IMR-90 (cell line): Measurements from ENCODE around the gene MTFR2. TPM values are rescaled to one million over a fixed set of nuclear protein-coding genes. Genes with fewer than 3 reads are reported as not detected.

Experiments used
- ATAC-seq: fragments of 200-7000 bp; cut with Tn5 transposase; 2 replicates; pipeline ENCODE4 v1.9.1; 2020; ENCODE audit warnings: low read depth, mild to moderate bottlenecking, moderate library complexity
- BruUV-seq: library from RNA; stranded (reverse); fragments of 400-500 nt; replicated peaks from 2 replicates; lab custom pipeline; 2021; lab: Mats Ljungman, UMichigan
- CTCF ChIA-PET: fragments of 300-600 bp; formaldehyde crosslinking; extraction: SDS; loops from one replicate; lab custom pipeline; 2021; ENCODE audit warnings: antibody characterized with exemption; lab: Yijun Ruan, JAX
- POLR2A ChIA-PET: fragments of 300-600 bp; sonication (Branson Sonifier 250); formaldehyde crosslinking; loops from one replicate; lab custom pipeline; 2022; ENCODE audit warnings: antibody characterized with exemption; ENCODE audit not compliant: unreplicated experiment; lab: Charles Lee
- DNase-seq: peaks from one replicate; pipeline ENCODE4 v3.0.0; 2013
- H2AFZ ChIP-seq: replicated peaks from 2 replicates; pipeline ENCODE3; 2013; ENCODE audit warnings: low read length, mild to moderate bottlenecking; ENCODE audit not compliant: poor library complexity
- H2AK5ac ChIP-seq: 2 replicates; pipeline ENCODE4 v1.6.1; 2013; ENCODE audit warnings: low read depth, low read length, inconsistent platforms
- H2AK9ac ChIP-seq: replicated peaks from 2 replicates; pipeline ENCODE3; 2013; ENCODE audit warnings: mild to moderate bottlenecking, low read depth, low read length, moderate library complexity; ENCODE audit not compliant: poor library complexity
- H2BK120ac ChIP-seq: 2 replicates; pipeline ENCODE4 v1.6.1; 2013; ENCODE audit warnings: low read depth, low read length, inconsistent platforms
- H2BK15ac ChIP-seq: 3 replicates; pipeline ENCODE4 v1.6.1; 2013; ENCODE audit warnings: low read depth, low read length, inconsistent platforms
- H2BK20ac ChIP-seq: 2 replicates; pipeline ENCODE4 v1.6.1; 2013; ENCODE audit warnings: low read depth, mild to moderate bottlenecking, inconsistent platforms, low read length, moderate library complexity
- H2BK5ac ChIP-seq: 2 replicates; pipeline ENCODE4 v1.6.1; 2013; ENCODE audit warnings: mild to moderate bottlenecking, low read depth, low read length, inconsistent platforms; ENCODE audit not compliant: poor library complexity, severe bottlenecking
- H3K14ac ChIP-seq: replicated peaks from 2 replicates; pipeline ENCODE4 v1.6.1; 2013; ENCODE audit warnings: low read depth, low read length, inconsistent platforms
- H3K18ac ChIP-seq: 2 replicates; pipeline ENCODE4 v1.6.1; 2013; ENCODE audit warnings: low read depth, low read length, control low read depth
- H3K23ac ChIP-seq: 2 replicates; pipeline ENCODE4 v1.6.1; 2013; ENCODE audit warnings: low read depth, low read length, inconsistent platforms
- H3K27ac ChIP-seq: 2 replicates; pipeline ENCODE4 v1.5.1; 2013; ENCODE audit warnings: mild to moderate bottlenecking, control low read depth, low read length; ENCODE audit not compliant: insufficient read depth
- H3K27me3 ChIP-seq: 2 replicates; pipeline ENCODE4 v1.6.1; 2013; ENCODE audit warnings: low read length; ENCODE audit not compliant: control insufficient read depth, insufficient read depth
- H3K36me3 ChIP-seq: 2 replicates; pipeline ENCODE4 v1.6.1; 2013; ENCODE audit warnings: low read length, mixed read lengths; ENCODE audit not compliant: control insufficient read depth, insufficient read depth
- H3K4ac ChIP-seq: 2 replicates; pipeline ENCODE4 v1.6.1; 2013; ENCODE audit warnings: low read depth, low read length, inconsistent platforms
- H3K4me1 ChIP-seq: 2 replicates; pipeline ENCODE4 v1.6.1; 2013; ENCODE audit warnings: low read length, mixed read lengths; ENCODE audit not compliant: control insufficient read depth, insufficient read depth
- H3K4me2 ChIP-seq: 2 replicates; pipeline ENCODE4 v1.6.1; 2013; ENCODE audit warnings: low read depth, mild to moderate bottlenecking, control low read depth, low read length, moderate library complexity
- H3K4me3 ChIP-seq: 2 replicates; pipeline ENCODE4 v1.5.1; 2013; ENCODE audit warnings: low read depth, mild to moderate bottlenecking, control low read depth, low read length, moderate library complexity; ENCODE audit not compliant: insufficient read depth
- H3K56ac ChIP-seq: 2 replicates; pipeline ENCODE4 v1.6.1; 2013; ENCODE audit warnings: low read length, inconsistent platforms; ENCODE audit not compliant: insufficient read depth; ENCODE audit errors: extremely low read depth
- H3K79me1 ChIP-seq, 2 experiments: 2 replicates each; pipeline ENCODE4 v1.6.1; 2013; ENCODE audit warnings: low read length in 2 of 2, inconsistent platforms in 1 of 2, low read depth in 1 of 2
- H3K9ac ChIP-seq: 2 replicates; pipeline ENCODE4 v1.6.1; 2013; ENCODE audit warnings: low read depth, low read length, control low read depth
- H3K9me1 ChIP-seq: 2 replicates; pipeline ENCODE4 v1.6.1; 2013; ENCODE audit warnings: low read length, inconsistent platforms; ENCODE audit not compliant: insufficient read depth
- H3K9me3 ChIP-seq: 2 replicates; pipeline ENCODE4 v1.6.1; 2013; ENCODE audit warnings: low read length; ENCODE audit not compliant: control insufficient read depth, insufficient read depth
- H4K20me1 ChIP-seq: 2 replicates; pipeline ENCODE4 v1.6.1; 2013; ENCODE audit warnings: low read length, inconsistent platforms; ENCODE audit not compliant: insufficient read depth
- H4K5ac ChIP-seq: 2 replicates; pipeline ENCODE4 v1.6.1; 2013; ENCODE audit warnings: mild to moderate bottlenecking, low read depth, low read length, control low read depth
- H4K8ac ChIP-seq, 2 experiments: 2 replicates each; pipeline ENCODE4 v1.6.1; 2013; ENCODE audit warnings: low read depth in 2 of 2, low read length in 2 of 2, control low read depth in 1 of 2, inconsistent platforms in 1 of 2
- H4K91ac ChIP-seq: 2 replicates; pipeline ENCODE4 v1.6.1; 2013; ENCODE audit warnings: low read depth, low read length, inconsistent platforms; ENCODE audit not compliant: insufficient read depth
- BHLHE40 ChIP-seq: fragments of 150-350 bp; IDR thresholded peaks from 2 replicates; pipeline ENCODE4 v1.6.1; 2016; ENCODE audit warnings: mild to moderate bottlenecking, low read depth, low read length
- CEBPB ChIP-seq: IDR thresholded peaks from 2 replicates; pipeline ENCODE4 v1.6.1; 2012; ENCODE audit warnings: low read depth, low read length, improper control_type of control experiment
- CHD1 ChIP-seq: IDR thresholded peaks from 2 replicates; pipeline ENCODE4 v1.6.1; 2012; ENCODE audit warnings: low read depth, low read length, improper control_type of control experiment
- FOS ChIP-seq: fragments of 150-350 bp; IDR thresholded peaks from 2 replicates; pipeline ENCODE4 v1.6.1; 2016; ENCODE audit warnings: low read depth, low read length
- MAFK ChIP-seq: IDR thresholded peaks from 2 replicates; pipeline ENCODE4 v1.6.1; 2012; ENCODE audit warnings: low read depth, low read length, improper control_type of control experiment
- MAZ ChIP-seq: IDR thresholded peaks from 2 replicates; pipeline ENCODE4 v1.6.1; 2012; ENCODE audit warnings: low read depth, mild to moderate bottlenecking, low read length, improper control_type of control experiment, moderate library complexity, borderline replicate concordance
- MXI1 ChIP-seq: IDR thresholded peaks from 2 replicates; pipeline ENCODE4 v1.6.1; 2012; ENCODE audit warnings: low read depth, mild to moderate bottlenecking, low read length, moderate library complexity, borderline replicate concordance
- NFE2L2 ChIP-seq: fragments of 150-350 bp; IDR thresholded peaks from 2 replicates; pipeline ENCODE4 v1.6.1; 2016; ENCODE audit warnings: low read depth, mild to moderate bottlenecking, low read length
- POLR2A ChIP-seq: IDR thresholded peaks from 2 replicates; pipeline ENCODE4 v1.6.1; 2012; ENCODE audit warnings: mild to moderate bottlenecking, low read depth, low read length
- RAD21 ChIP-seq: IDR thresholded peaks from 2 replicates; pipeline ENCODE4 v1.6.1; 2012; ENCODE audit warnings: low read length, improper control_type of control experiment
- RCOR1 ChIP-seq: IDR thresholded peaks from 2 replicates; pipeline ENCODE4 v1.6.1; 2012; ENCODE audit warnings: mild to moderate bottlenecking, low read length, improper control_type of control experiment; ENCODE audit not compliant: insufficient replicate concordance
- RFX5 ChIP-seq: IDR thresholded peaks from 2 replicates; pipeline ENCODE4 v1.8.0; 2012; ENCODE audit warnings: low read depth, mild to moderate bottlenecking, low read length, moderate library complexity
- SMC3 ChIP-seq: fragments of 150-350 bp; IDR thresholded peaks from 2 replicates; pipeline ENCODE4 v1.6.1; 2016; ENCODE audit warnings: low read depth, mild to moderate bottlenecking, antibody characterized with exemption, low read length, moderate library complexity
- WGBS, 2 experiments: methylation state at CpG; one replicate each; pipeline versions ENCODE4 v1.1.5 to v1.1.7; 2013; ENCODE audit warnings: missing lambda C conversion rate in 2 of 2; ENCODE audit not compliant: insufficient read length in 1 of 2; ENCODE audit errors: extremely low coverage in 2 of 2; 5-methylcytosine and 5-hydroxymethylcytosine counted together
- dilution Hi-C: fragments of 300-500 bp; cut with HindIII; formaldehyde crosslinking; loops from one replicate; pipeline ENCODE4 v1.14.3; 2018; ENCODE audit warnings: low sequenced_read_pairs; ENCODE audit not compliant: unreplicated experiment
- in situ Hi-C: fragments of 300-500 bp; cut with MboI; formaldehyde crosslinking; loops from 3 replicates; pipeline ENCODE4 v1.14.3; 2019; ENCODE audit warnings: low sequenced_read_pairs, inconsistent platforms, mixed read lengths
- intact Hi-C: fragments of 100-400 bp; cut with micrococcal nuclease; formaldehyde crosslinking; loops from 2 replicates; pipeline ENCODE4 v1.10.0; 2022
- polyA plus RNA-seq, 3 experiments: library from polyadenylated mRNA; depleted of rRNA; stranded (reverse); fragments of >200 nt; gene quantifications; 2 replicates each; pipeline ENCODE4 v1.2.3, GENCODE V29; 2012; ENCODE audit warnings: low replicate concordance in 1 of 3
- total RNA-seq: library from RNA; depleted of rRNA; stranded (reverse); fragments of >200 nt; gene quantifications from 2 replicates; pipeline ENCODE4 v1.2.3, GENCODE V29; 2012
- TF ChIP-seq, protein P1 (sequence below): conservative IDR thresholded peaks from 2 replicates; pipeline ENCODE4 v1.5.1; 2012; ENCODE audit warnings: mild to moderate bottlenecking, low read depth, low read length, improper control_type of control experiment
- TF ChIP-seq, protein P2 (sequence below): fragments of 150-350 bp; IDR thresholded peaks from 2 replicates; pipeline ENCODE4 v1.6.1; 2016; ENCODE audit warnings: low read depth, mild to moderate bottlenecking, low read length, moderate library complexity, borderline replicate concordance
- TF ChIP-seq, protein P3 (sequence below): fragments of 150-350 bp; IDR thresholded peaks from 2 replicates; pipeline ENCODE4 v1.6.1; 2017; ENCODE audit warnings: mild to moderate bottlenecking, antibody characterized with exemption, low read length, low read depth

Gene MTFR2
- total and polyA plus RNA-seq, 2 of the 4 experiments (the other 2 are of a cell fraction), result 0.72 to 7.2 TPM

DNA sequence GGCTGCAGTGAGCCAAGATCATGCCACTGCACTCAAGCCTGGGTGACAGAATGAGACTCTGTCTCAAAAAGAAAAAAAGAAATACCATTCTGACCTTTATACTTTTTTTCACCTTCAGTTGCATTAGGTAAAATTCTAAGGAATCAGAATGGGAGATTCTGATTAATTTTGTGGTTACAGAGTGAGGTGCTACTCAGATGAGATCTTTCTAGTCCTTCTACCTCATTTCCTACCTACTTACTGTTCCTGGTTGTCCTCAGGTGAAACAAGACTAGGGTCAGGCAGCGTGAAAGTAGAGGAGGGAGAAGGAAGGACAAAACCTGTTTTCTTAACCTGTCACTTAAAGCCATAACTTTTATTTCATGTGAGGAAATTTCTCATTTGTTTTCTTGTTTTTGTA is 63.7 kb downstream of the MTFR2 start:
- no TSS peak for BruUV-seq
- Histone ChIP-seq H2BK120ac (no peak overlapping the region), H3K4ac (no peak overlapping the region), H2BK20ac (no peak overlapping the region), H4K5ac (no peak overlapping the region), H3K56ac (no peak overlapping the region), H4K20me1 (no peaks in the 10 kb centered on the region), H3K27ac (no peak overlapping the region), H3K4me2 (no peak overlapping the region), H3K36me3 (peaks cover 47% of the 10 kb centered on the region), H2BK5ac (no peak overlapping the region), H3K4me3 (no peak overlapping the region), H3K14ac (no peak overlapping the region), H3K9ac (no peak overlapping the region), H3K18ac (no peak overlapping the region), H2AFZ (no peak overlapping the region), H2AK9ac (no peak overlapping the region), H2AK5ac (no peak overlapping the region), H3K9me1 (no peaks in the 10 kb centered on the region), H3K23ac (no peak overlapping the region), H3K9me3 (no peaks in the 10 kb centered on the region), H2BK15ac (no peak overlapping the region), H3K79me1 (no peaks in the 10 kb centered on the region), H4K8ac (no peak overlapping the region), H4K91ac (no peak overlapping the region), H3K27me3 (no peaks in the 10 kb centered on the region), H3K4me1 (no peaks in the 10 kb centered on the region)
- DNase-seq (no peak), ATAC-seq (no peak)
- no CpG with 5 or more reads among the region's 1 CpG for WGBS, 2 experiments
- ChIA-PET POLR2A (no interaction called here), CTCF (interaction anchor here (0.6 kb wide), 1 partner anchor 840 kb away, joined by 3 read pairs; no protein-coding TSS in a partner anchor)
- intact Hi-C loops, result no loop called here
- dilution Hi-C loops, result no loop called here
- TF ChIP-seq MAFK, result no peak
- no peak for TF ChIP-seq CEBPB
- no peak for TF ChIP-seq BHLHE40
- no peak for TF ChIP-seq MXI1
- TF ChIP-seq POLR2A, result no peak
- TF ChIP-seq, protein P1, sequence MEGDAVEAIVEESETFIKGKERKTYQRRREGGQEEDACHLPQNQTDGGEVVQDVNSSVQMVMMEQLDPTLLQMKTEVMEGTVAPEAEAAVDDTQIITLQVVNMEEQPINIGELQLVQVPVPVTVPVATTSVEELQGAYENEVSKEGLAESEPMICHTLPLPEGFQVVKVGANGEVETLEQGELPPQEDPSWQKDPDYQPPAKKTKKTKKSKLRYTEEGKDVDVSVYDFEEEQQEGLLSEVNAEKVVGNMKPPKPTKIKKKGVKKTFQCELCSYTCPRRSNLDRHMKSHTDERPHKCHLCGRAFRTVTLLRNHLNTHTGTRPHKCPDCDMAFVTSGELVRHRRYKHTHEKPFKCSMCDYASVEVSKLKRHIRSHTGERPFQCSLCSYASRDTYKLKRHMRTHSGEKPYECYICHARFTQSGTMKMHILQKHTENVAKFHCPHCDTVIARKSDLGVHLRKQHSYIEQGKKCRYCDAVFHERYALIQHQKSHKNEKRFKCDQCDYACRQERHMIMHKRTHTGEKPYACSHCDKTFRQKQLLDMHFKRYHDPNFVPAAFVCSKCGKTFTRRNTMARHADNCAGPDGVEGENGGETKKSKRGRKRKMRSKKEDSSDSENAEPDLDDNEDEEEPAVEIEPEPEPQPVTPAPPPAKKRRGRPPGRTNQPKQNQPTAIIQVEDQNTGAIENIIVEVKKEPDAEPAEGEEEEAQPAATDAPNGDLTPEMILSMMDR, result no peak
- TF ChIP-seq RAD21, result no peak
- TF ChIP-seq SMC3, result no peak
- no peak for TF ChIP-seq NFE2L2
- no peak for TF ChIP-seq RFX5
- TF ChIP-seq, protein P2, sequence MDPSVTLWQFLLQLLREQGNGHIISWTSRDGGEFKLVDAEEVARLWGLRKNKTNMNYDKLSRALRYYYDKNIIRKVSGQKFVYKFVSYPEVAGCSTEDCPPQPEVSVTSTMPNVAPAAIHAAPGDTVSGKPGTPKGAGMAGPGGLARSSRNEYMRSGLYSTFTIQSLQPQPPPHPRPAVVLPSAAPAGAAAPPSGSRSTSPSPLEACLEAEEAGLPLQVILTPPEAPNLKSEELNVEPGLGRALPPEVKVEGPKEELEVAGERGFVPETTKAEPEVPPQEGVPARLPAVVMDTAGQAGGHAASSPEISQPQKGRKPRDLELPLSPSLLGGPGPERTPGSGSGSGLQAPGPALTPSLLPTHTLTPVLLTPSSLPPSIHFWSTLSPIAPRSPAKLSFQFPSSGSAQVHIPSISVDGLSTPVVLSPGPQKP, result no peak
- TF ChIP-seq MAZ, result no peak
- TF ChIP-seq CHD1, result no peak
- TF ChIP-seq RCOR1, result no peak
- TF ChIP-seq FOS, result no peak
- TF ChIP-seq, protein P3, sequence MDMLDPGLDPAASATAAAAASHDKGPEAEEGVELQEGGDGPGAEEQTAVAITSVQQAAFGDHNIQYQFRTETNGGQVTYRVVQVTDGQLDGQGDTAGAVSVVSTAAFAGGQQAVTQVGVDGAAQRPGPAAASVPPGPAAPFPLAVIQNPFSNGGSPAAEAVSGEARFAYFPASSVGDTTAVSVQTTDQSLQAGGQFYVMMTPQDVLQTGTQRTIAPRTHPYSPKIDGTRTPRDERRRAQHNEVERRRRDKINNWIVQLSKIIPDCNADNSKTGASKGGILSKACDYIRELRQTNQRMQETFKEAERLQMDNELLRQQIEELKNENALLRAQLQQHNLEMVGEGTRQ, result no peak
- in situ Hi-C loops, result no loop called here
